GM12878 (cell line): ENCODE measurements around the gene UST. TPM values are rescaled to one million over a fixed set of nuclear protein-coding genes. Genes with fewer than 3 reads are reported as not detected.

Source experiments
- ATAC-seq: fragments of 200-7000 bp; cut with Tn5 transposase; 3 replicates; pipeline ENCODE4 v1.9.1; 2020; ENCODE audit warnings: mild to moderate bottlenecking, moderate library complexity
- BruUV-seq: library from RNA; stranded (reverse); fragments of 400-500 nt; replicated peaks from 2 replicates; lab custom pipeline; 2021; lab: Mats Ljungman, UMichigan
- CTCF ChIA-PET: fragments of 300-600 bp; sonication (Branson Sonifier 250); formaldehyde crosslinking; extraction: SDS; loops from one replicate; lab custom pipeline; 2021; ENCODE audit warnings: inconsistent platforms; lab: Yijun Ruan, JAX
- POLR2A ChIA-PET: fragments of 350-600 bp; formaldehyde crosslinking; extraction: SDS; loops from one replicate; lab custom pipeline; 2021; ENCODE audit warnings: inconsistent platforms; lab: Charles Lee
- RAD21 ChIA-PET: fragments of 300-600 bp; sonication (Branson Sonifier 250); formaldehyde crosslinking; loops from one replicate; lab custom pipeline; 2023; ENCODE audit warnings: antibody characterized with exemption; ENCODE audit not compliant: unreplicated experiment; lab: Charles Lee
- SMC1A ChIA-PET: fragments of 300-600 bp; sonication (Branson Sonifier 250); formaldehyde crosslinking; loops from one replicate; lab custom pipeline; 2023; ENCODE audit not compliant: unreplicated experiment, uncharacterized antibody; lab: Charles Lee
- DNase-seq: peaks from one replicate; pipeline ENCODE4 v3.0.0-alpha.2; 2011; ENCODE audit warnings: low read depth, low spot score
- FAIRE-seq: peaks from 3 replicates; lab custom pipeline; 2011; peaks lifted over from hg19 to GRCh38; lab: Jason Lieb, UNC
- H2AFZ ChIP-seq: 2 replicates; pipeline ENCODE4 v1.6.0; 2011; ENCODE audit warnings: low read depth, low read length, control low read depth; ENCODE audit not compliant: control insufficient read depth
- H3K27ac ChIP-seq: 2 replicates; pipeline ENCODE4 v1.5.1; 2011; ENCODE audit warnings: control low read depth; ENCODE audit not compliant: control insufficient read depth, insufficient read depth
- H3K27me3 ChIP-seq, 2 experiments: replicated peaks in 1 of 2; 2 replicates each; pipeline versions ENCODE4 v1.6.0 to v1.6.1; 2011; ENCODE audit warnings: low read length in 1 of 2; ENCODE audit not compliant: control insufficient read depth in 2 of 2, insufficient read depth in 2 of 2
- H3K36me3 ChIP-seq, 2 experiments: 2 replicates each; pipeline ENCODE4 v1.5.1; 2011; ENCODE audit warnings: low read length in 1 of 2; ENCODE audit not compliant: control insufficient read depth in 2 of 2, insufficient read depth in 2 of 2
- H3K4me1 ChIP-seq: 2 replicates; pipeline ENCODE4 v1.6.1; 2011; ENCODE audit warnings: mild to moderate bottlenecking, low read length, moderate library complexity, mixed read lengths; ENCODE audit not compliant: control insufficient read depth, insufficient read depth
- H3K4me2 ChIP-seq: 2 replicates; pipeline ENCODE4 v1.6.0; 2011; ENCODE audit warnings: control low read depth; ENCODE audit not compliant: control insufficient read depth, insufficient read depth
- H3K4me3 ChIP-seq: fragments of 200-600 bp; sonication (generic); 2 replicates; pipeline ENCODE4 v1.5.1; 2016
- H3K79me2 ChIP-seq: 2 replicates; pipeline ENCODE4 v1.6.0; 2011; ENCODE audit warnings: low read length; ENCODE audit not compliant: control insufficient read depth, insufficient read depth
- H3K9ac ChIP-seq: 2 replicates; pipeline ENCODE4 v1.8.0; 2011; ENCODE audit warnings: low read length, control low read depth, mixed read lengths; ENCODE audit not compliant: control insufficient read depth, insufficient read depth
- H3K9me3 ChIP-seq: replicated peaks from 3 replicates; pipeline ENCODE4 v1.5.1; 2011; ENCODE audit warnings: mild to moderate bottlenecking, low read length; ENCODE audit not compliant: control insufficient read depth, insufficient read depth
- H4K20me1 ChIP-seq: 2 replicates; pipeline ENCODE4 v1.6.0; 2011; ENCODE audit not compliant: control insufficient read depth, insufficient read depth
- ASH2L ChIP-seq: fragments of 300-600, 200-600 bp; sonication (generic); IDR thresholded peaks from 2 replicates; pipeline ENCODE4 v1.6.1; 2017; ENCODE audit warnings: low read depth, mild to moderate bottlenecking, borderline replicate concordance
- BCLAF1 ChIP-seq: fragments of 450-650 bp; IDR thresholded peaks from 2 replicates; pipeline ENCODE4 v1.6.1; 2017; ENCODE audit warnings: antibody characterized with exemption, mild to moderate bottlenecking, moderate library complexity
- CEBPB ChIP-seq, 2 experiments: fragments of 150-350 bp in 1 of 2; IDR thresholded peaks; 2 replicates each; pipeline ENCODE4 v1.6.1; 2012 to 2014; ENCODE audit warnings: low read depth in 2 of 2, low read length in 2 of 2, borderline replicate concordance in 1 of 2, inconsistent platforms in 1 of 2
- CUX1 ChIP-seq: IDR thresholded peaks from 2 replicates; pipeline ENCODE4 v1.6.1; 2012; ENCODE audit warnings: improper control_type of control experiment, low read depth, low read length; ENCODE audit not compliant: insufficient replicate concordance
- E4F1 ChIP-seq: fragments of 450-650 bp; IDR thresholded peaks from 2 replicates; pipeline ENCODE4 v1.6.1; 2018; ENCODE audit warnings: borderline replicate concordance, mild to moderate bottlenecking; ENCODE audit not compliant: partially characterized antibody
- JUNB ChIP-seq: IDR thresholded peaks from 2 replicates; pipeline ENCODE4 v1.6.1; 2016; ENCODE audit warnings: antibody characterized with exemption, mild to moderate bottlenecking
- MYC ChIP-seq: IDR thresholded peaks from 2 replicates; pipeline ENCODE4 v1.6.1; 2011; ENCODE audit warnings: mild to moderate bottlenecking, low read length, moderate library complexity, inconsistent platforms; ENCODE audit not compliant: insufficient read depth, insufficient replicate concordance, insufficient read length, severe bottlenecking
- NFIC ChIP-seq: IDR thresholded peaks from 2 replicates; pipeline ENCODE4 v1.6.1; 2012; ENCODE audit warnings: low read depth, mild to moderate bottlenecking, inconsistent platforms, low read length, moderate library complexity
- NFYA ChIP-seq: IDR thresholded peaks from 2 replicates; pipeline ENCODE4 v1.6.1; 2011; ENCODE audit warnings: low read depth, mild to moderate bottlenecking, low read length, improper control_type of control experiment, borderline replicate concordance
- NR2C2 ChIP-seq: IDR thresholded peaks from 2 replicates; pipeline ENCODE4 v1.6.1; 2011; ENCODE audit warnings: borderline replicate concordance, low read depth; ENCODE audit not compliant: control insufficient read depth, insufficient read length
- RAD21 ChIP-seq: IDR thresholded peaks from 2 replicates; pipeline ENCODE4 v1.6.1; 2011; ENCODE audit warnings: mild to moderate bottlenecking, low read depth, low read length, moderate library complexity; ENCODE audit not compliant: insufficient read depth
- TAF1 ChIP-seq: IDR thresholded peaks from 2 replicates; pipeline ENCODE4 v1.6.1; 2011; ENCODE audit warnings: mild to moderate bottlenecking, low read depth, low read length, borderline replicate concordance
- ZNF217 ChIP-seq: fragments of 450-650 bp; IDR thresholded peaks from 2 replicates; pipeline ENCODE4 v1.6.1; 2017; ENCODE audit warnings: antibody characterized with exemption, mild to moderate bottlenecking
- ZZZ3 ChIP-seq: IDR thresholded peaks from 2 replicates; pipeline ENCODE4 v1.6.1; 2011; ENCODE audit warnings: low read depth; ENCODE audit not compliant: control insufficient read depth, insufficient read length
- WGBS: methylation state at CpG from one replicate; pipeline ENCODE4 v1.1.6; 2016; ENCODE audit warnings: low lambda C conversion rate; ENCODE audit not compliant: insufficient replicate concordance, insufficient coverage; ENCODE audit errors: missing lambda C conversion rate; 5-methylcytosine and 5-hydroxymethylcytosine counted together
- in situ Hi-C: fragments of 300-500 bp; cut with MboI; formaldehyde crosslinking; loops from 9 replicates; pipeline ENCODE4 v1.14.3; 2018; ENCODE audit warnings: mixed read lengths
- intact Hi-C: fragments of 100-400 bp; cut with micrococcal nuclease; formaldehyde crosslinking; loops from one replicate; pipeline ENCODE4 v1.14.2; 2022; ENCODE audit not compliant: unreplicated experiment
- polyA plus RNA-seq, 11 experiments: library from polyadenylated mRNA; depleted of rRNA in 4 of 11; unstranded in 6 of 11; stranded (reverse) in 5 of 11; fragments of >200 nt; fragmentation: Nextera tagmentation in 4 of 11; fragmentation: Illumina TruSeq in 1 of 11; extraction: Ambion mirVana in 4 of 11; extraction: Trizol in 1 of 11; gene quantifications; 1 replicate in 1 of 11; 2 replicates in 10 of 11; pipeline versions ENCODE4 v1.2.1 to v1.2.3, GENCODE V29; 2011 to 2016; ENCODE audit warnings: inconsistent platforms in 2 of 11, missing spikeins in 2 of 11, low read depth in 1 of 11
- total RNA-seq, 4 experiments: library from RNA; depleted of rRNA in 3 of 4; stranded (reverse); fragments of >200 nt in 3 of 4; fragmentation: Illumina TruSeq in 1 of 4; extraction: Trizol in 1 of 4; gene quantifications; 2 replicates each; pipeline versions ENCODE4 v1.2.1 to v1.2.3, GENCODE V29; 2013 to 2021

The UST gene
- total and polyA plus RNA-seq, 10 of the 15 experiments (the other 5 are each of a cell fraction or from before 2014, with no cell fraction given): 0.74 to 43.3 (median 2.2) TPM

GRCh38 chr6:148891405-148891783 lies 144.6 kb downstream of the UST start:
- ChIA-PET SMC1A (interaction anchor here (1.4 to 1.6 kb wide), 2 partner anchors 12 to 43 kb away, joined by 4 read pairs; no protein-coding TSS in a partner anchor), RAD21 (no interaction called here), POLR2A (no interaction called here), CTCF (no interaction called here)
- no peak overlapping the region for H3K4me2 ChIP-seq
- H2AFZ ChIP-seq: no peak overlapping the region
- H3K36me3 ChIP-seq: no peaks in the 10 kb centered on the region
- ATAC-seq (no peak), DNase-seq (no peak), FAIRE-seq (no peak)
- in situ Hi-C loops (no loop called here), intact Hi-C loops (no loop called here)
- no peaks in the 10 kb centered on the region for H3K4me1 ChIP-seq
- H3K9ac ChIP-seq: no peak overlapping the region
- H4K20me1 ChIP-seq: no peaks in the 10 kb centered on the region
- H3K4me3 ChIP-seq: no peak overlapping the region
- no TSS peak for BruUV-seq
- no peaks in the 10 kb centered on the region for H3K79me2 ChIP-seq
- H3K27ac ChIP-seq: no peak overlapping the region
- no peaks in the 10 kb centered on the region for H3K9me3 ChIP-seq
- TF ChIP-seq CEBPB (IDR thresholded peaks at IDR 0.05; ENCODE audit: borderline replicate concordance in 1 of 2, low read depth in 2 of 2, low read length in 2 of 2) (no peak), ZNF217 (no peak), ZZZ3 (no peak), TAF1 (no peak), ASH2L (no peak), CUX1 (no peak), E4F1 (no peak), BCLAF1 (no peak), NFYA (no peak), RAD21 (no peak), JUNB (no peak), MYC (no peak), NR2C2 (no peak), NFIC (no peak)
- 53% methylated on average over 1 of the region's 1 CpG for WGBS
- no peaks in the 10 kb centered on the region; a peak in 1 of 4 replicates for H3K27me3 ChIP-seq
